Measurements from ENCODE around the gene CNNM1. TPM values are rescaled to one million over a fixed set of nuclear protein-coding genes. Genes with fewer than 3 reads are reported as not detected.

CNNM1 gene
- total RNA-seq, 1 experiment from 2014 or later: 0.90 TPM

DNA sequence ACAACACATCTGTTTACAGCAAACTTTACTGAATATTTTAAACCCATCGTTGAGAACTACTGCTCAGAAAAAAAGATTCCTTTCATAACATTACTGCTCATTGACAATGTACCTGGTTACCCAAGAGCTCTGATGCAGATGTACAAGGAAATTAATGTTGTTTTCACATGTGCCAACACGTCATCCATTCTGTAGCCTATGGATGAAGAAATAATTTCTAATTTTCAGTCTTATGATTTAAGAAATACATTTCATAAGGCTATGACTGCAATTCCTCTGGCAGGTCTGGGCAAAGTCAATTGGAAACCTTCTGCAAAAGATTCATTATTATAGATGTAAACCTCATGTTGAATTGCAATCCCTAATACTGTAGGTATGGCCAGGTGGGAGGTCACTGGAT is 16.7 kb upstream of the CNNM1 start:
- peaks cover 30% of the 10 kb centered on the region for H3K9me3 Mint-ChIP-seq
- no peak for DNase-seq (ENCODE audit: low spot score)
- H3K27ac Mint-ChIP-seq: no peak overlapping the region
- no peaks in the 10 kb centered on the region; the same call in 1 of the 2 replicates for H3K27me3 Mint-ChIP-seq (ENCODE audit: low read depth)
- no peak for ATAC-seq
- no peak overlapping the region for H3K4me3 Mint-ChIP-seq
- ChIA-PET POLR2A (no interaction called here), CTCF (no interaction called here)
- TF ChIP-seq PRRX2 (CRISPR knock-in tag; IDR thresholded peaks at IDR 0.05) (no peak), CREM (CRISPR knock-in tag; IDR thresholded peaks at IDR 0.05) (no peak), GTF2I (CRISPR knock-in tag; conservative IDR thresholded peaks at IDR 0.05) (no peak), ZBTB21 (CRISPR knock-in tag; IDR thresholded peaks at IDR 0.05; ENCODE audit: borderline replicate concordance) (no peak), NR3C1 (CRISPR knock-in tag; conservative IDR thresholded peaks at IDR 0.05; ENCODE audit: low read depth) (no peak), IRF2 (CRISPR knock-in tag; IDR thresholded peaks at IDR 0.05; ENCODE audit: borderline replicate concordance, low read depth) (no peak), ZNF671 (CRISPR knock-in tag; IDR thresholded peaks at IDR 0.05) (no peak)
- TF ChIP-seq, protein P1, sequence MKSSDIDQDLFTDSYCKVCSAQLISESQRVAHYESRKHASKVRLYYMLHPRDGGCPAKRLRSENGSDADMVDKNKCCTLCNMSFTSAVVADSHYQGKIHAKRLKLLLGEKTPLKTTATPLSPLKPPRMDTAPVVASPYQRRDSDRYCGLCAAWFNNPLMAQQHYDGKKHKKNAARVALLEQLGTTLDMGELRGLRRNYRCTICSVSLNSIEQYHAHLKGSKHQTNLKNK (CRISPR knock-in tag; IDR thresholded peaks at IDR 0.05): no peak
- TF ChIP-seq, protein P2, sequence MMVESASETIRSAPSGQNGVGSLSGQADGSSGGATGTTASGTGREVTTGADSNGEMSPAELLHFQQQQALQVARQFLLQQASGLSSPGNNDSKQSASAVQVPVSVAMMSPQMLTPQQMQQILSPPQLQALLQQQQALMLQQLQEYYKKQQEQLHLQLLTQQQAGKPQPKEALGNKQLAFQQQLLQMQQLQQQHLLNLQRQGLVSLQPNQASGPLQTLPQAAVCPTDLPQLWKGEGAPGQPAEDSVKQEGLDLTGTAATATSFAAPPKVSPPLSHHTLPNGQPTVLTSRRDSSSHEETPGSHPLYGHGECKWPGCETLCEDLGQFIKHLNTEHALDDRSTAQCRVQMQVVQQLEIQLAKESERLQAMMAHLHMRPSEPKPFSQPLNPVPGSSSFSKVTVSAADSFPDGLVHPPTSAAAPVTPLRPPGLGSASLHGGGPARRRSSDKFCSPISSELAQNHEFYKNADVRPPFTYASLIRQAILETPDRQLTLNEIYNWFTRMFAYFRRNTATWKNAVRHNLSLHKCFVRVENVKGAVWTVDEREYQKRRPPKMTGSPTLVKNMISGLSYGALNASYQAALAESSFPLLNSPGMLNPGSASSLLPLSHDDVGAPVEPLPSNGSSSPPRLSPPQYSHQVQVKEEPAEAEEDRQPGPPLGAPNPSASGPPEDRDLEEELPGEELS (CRISPR knock-in tag; IDR thresholded peaks at IDR 0.05): no peak
- TF ChIP-seq, protein P3, sequence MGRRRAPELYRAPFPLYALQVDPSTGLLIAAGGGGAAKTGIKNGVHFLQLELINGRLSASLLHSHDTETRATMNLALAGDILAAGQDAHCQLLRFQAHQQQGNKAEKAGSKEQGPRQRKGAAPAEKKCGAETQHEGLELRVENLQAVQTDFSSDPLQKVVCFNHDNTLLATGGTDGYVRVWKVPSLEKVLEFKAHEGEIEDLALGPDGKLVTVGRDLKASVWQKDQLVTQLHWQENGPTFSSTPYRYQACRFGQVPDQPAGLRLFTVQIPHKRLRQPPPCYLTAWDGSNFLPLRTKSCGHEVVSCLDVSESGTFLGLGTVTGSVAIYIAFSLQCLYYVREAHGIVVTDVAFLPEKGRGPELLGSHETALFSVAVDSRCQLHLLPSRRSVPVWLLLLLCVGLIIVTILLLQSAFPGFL (CRISPR knock-in tag; IDR thresholded peaks at IDR 0.05; ENCODE audit: borderline replicate concordance): no peak
- peaks cover 8% of the 10 kb centered on the region; the same call in 1 of the 2 replicates for H3K36me3 Mint-ChIP-seq
- no peaks in the 10 kb centered on the region for H3K4me1 Mint-ChIP-seq

DNA sequence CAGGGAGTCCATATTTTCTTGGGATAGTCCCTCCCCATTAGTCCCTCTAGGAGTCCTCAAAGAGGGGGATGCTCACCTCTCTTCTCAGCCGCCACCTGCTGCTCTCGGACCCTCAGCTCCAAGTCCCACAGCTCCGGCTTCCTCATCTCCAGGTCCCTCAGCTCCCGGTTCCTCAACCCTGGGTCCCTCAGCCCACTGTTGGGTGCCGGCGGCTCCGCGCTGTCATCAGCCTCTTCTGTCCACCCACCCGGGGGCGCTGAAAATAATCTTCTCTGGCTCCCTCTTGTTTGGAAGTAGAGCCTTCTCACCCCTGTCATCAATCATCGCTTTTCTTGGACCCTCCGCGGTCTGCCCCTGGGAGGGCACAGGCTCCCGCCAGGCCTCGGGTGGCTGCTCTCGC is 13.3 kb upstream of the CNNM1 start:
- Mint-ChIP-seq H3K9me3 (peaks cover 14% of the 10 kb centered on the region), H3K27me3 (ENCODE audit: low read depth) (no peaks in the 10 kb centered on the region; the same call in 1 of the 2 replicates), H3K27ac (no peak overlapping the region), H3K36me3 (no peaks in the 10 kb centered on the region), H3K4me1 (no peaks in the 10 kb centered on the region), H3K4me3 (no peak overlapping the region)
- ChIA-PET POLR2A (no interaction called here), CTCF (no interaction called here)
- DNase-seq (ENCODE audit: low spot score) (no peak), ATAC-seq (no peak)
- TF ChIP-seq ZNF138 (CRISPR knock-in tag; conservative IDR thresholded peaks at IDR 0.05) (no peak), ETV6 (CRISPR knock-in tag; IDR thresholded peaks at IDR 0.05) (no peak), ZBTB21 (CRISPR knock-in tag; IDR thresholded peaks at IDR 0.05; ENCODE audit: borderline replicate concordance) (no peak), CDX4 (CRISPR knock-in tag; IDR thresholded peaks at IDR 0.05; ENCODE audit: borderline replicate concordance) (no peak), NFE2L1 (CRISPR knock-in tag; IDR thresholded peaks at IDR 0.05) (no peak), TEAD4 (CRISPR knock-in tag; IDR thresholded peaks at IDR 0.05) (no peak), TEAD1 (CRISPR knock-in tag; IDR thresholded peaks at IDR 0.05) (no peak), NR2C2 (CRISPR knock-in tag; IDR thresholded peaks at IDR 0.05) (no peak), ZNF671 (CRISPR knock-in tag; IDR thresholded peaks at IDR 0.05) (no peak), NR3C1 (CRISPR knock-in tag; conservative IDR thresholded peaks at IDR 0.05; ENCODE audit: low read depth) (no peak), ZNF263 (CRISPR knock-in tag; IDR thresholded peaks at IDR 0.05; ENCODE audit: low read depth) (no peak), SMAD4 (CRISPR knock-in tag; IDR thresholded peaks at IDR 0.05) (no peak), JAZF1 (CRISPR knock-in tag; IDR thresholded peaks at IDR 0.05) (no peak), IRF2 (CRISPR knock-in tag; IDR thresholded peaks at IDR 0.05; ENCODE audit: borderline replicate concordance, low read depth) (no peak)
- TF ChIP-seq, protein P4, sequence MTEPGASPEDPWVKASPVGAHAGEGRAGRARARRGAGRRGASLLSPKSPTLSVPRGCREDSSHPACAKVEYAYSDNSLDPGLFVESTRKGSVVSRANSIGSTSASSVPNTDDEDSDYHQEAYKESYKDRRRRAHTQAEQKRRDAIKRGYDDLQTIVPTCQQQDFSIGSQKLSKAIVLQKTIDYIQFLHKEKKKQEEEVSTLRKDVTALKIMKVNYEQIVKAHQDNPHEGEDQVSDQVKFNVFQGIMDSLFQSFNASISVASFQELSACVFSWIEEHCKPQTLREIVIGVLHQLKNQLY (CRISPR knock-in tag; IDR thresholded peaks at IDR 0.05): no peak
- TF ChIP-seq, protein P5, sequence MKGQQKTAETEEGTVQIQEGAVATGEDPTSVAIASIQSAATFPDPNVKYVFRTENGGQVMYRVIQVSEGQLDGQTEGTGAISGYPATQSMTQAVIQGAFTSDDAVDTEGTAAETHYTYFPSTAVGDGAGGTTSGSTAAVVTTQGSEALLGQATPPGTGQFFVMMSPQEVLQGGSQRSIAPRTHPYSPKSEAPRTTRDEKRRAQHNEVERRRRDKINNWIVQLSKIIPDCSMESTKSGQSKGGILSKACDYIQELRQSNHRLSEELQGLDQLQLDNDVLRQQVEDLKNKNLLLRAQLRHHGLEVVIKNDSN (CRISPR knock-in tag; IDR thresholded peaks at IDR 0.05): no peak
- TF ChIP-seq, protein P6, sequence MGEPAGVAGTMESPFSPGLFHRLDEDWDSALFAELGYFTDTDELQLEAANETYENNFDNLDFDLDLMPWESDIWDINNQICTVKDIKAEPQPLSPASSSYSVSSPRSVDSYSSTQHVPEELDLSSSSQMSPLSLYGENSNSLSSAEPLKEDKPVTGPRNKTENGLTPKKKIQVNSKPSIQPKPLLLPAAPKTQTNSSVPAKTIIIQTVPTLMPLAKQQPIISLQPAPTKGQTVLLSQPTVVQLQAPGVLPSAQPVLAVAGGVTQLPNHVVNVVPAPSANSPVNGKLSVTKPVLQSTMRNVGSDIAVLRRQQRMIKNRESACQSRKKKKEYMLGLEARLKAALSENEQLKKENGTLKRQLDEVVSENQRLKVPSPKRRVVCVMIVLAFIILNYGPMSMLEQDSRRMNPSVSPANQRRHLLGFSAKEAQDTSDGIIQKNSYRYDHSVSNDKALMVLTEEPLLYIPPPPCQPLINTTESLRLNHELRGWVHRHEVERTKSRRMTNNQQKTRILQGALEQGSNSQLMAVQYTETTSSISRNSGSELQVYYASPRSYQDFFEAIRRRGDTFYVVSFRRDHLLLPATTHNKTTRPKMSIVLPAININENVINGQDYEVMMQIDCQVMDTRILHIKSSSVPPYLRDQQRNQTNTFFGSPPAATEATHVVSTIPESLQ (CRISPR knock-in tag; IDR thresholded peaks at IDR 0.05): no peak
